Kasumi-1 (cell line): ENCODE data around the gene LRRC3C.

Experiments
- DNase-seq, 2 experiments: peaks; one replicate each; lab custom pipeline; 2025; lab: John Stamatoyannopoulos, UW

LRRC3C gene

GRCh38 chr17:39923836-39924690, 3.5 kb upstream of the LRRC3C start:
- DNase-seq = no peak

DNA sequence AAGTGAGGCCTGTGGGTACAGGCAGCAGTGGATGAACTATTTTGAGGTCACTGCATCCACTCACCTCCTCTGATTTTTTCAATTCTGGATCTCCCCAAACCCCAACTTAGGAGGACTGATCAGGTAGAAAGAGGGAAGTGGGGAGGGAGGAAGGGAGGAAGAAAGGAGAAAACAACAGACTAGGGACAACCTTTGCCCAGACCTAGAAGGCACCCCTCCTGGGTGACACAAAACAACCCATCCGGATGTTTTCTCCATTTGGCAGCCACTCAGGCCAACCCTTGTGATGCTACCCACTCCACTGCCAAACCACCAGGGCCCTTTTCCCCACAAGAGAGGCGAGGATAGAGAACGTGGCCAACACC, 2.9 kb upstream of the LRRC3C start:
- DNase-seq = no peak

- no peak for DNase-seq
Observed at GRCh38 chr17:39925282-39926134, 2.0 kb upstream of the LRRC3C start.

GRCh38 chr17:39926135-39926587, 1.4 kb upstream of the LRRC3C start:
- DNase-seq = no peak

DNA sequence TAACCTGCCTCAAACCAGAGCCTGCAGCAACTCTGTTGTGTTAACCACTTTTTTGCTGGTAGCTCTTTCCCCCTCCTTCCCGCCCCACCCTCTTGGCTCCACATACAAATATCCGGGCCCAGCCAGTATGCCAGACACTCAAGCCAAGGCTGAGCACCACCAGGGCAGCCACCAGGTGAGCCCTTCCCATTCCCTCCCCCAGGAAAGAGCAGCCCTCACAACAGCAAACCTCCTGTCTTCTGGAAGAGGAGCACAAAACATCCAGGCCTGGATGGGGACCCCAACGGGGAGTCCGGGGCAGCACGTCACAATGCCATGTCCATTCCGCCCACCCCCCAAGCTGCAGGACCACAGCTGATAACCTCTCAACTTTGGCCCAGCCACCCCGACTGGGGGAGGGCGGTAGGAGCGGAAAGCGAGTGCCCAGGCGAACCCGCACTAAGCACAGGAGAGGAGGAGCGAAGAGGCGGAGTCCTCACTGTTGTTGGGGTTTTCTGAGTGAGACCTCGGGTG, 888 bp upstream of the LRRC3C start:
- DNase-seq = peak; percentile 31 to 37

- DNase-seq = no peak
Observed at GRCh38 chr17:39927929-39928857, 661 bp downstream of the LRRC3C start.

GRCh38 chr17:39928858-39929645, 1.5 kb downstream of the LRRC3C start:
- DNase-seq = peak; percentile 69 to 71

GRCh38 chr17:39929646-39930407, 2.3 kb downstream of the LRRC3C start:
- no peak for DNase-seq

GRCh38 chr17:39933912-39934311, 6.4 kb downstream of the LRRC3C start:
- no peak for DNase-seq

DNA sequence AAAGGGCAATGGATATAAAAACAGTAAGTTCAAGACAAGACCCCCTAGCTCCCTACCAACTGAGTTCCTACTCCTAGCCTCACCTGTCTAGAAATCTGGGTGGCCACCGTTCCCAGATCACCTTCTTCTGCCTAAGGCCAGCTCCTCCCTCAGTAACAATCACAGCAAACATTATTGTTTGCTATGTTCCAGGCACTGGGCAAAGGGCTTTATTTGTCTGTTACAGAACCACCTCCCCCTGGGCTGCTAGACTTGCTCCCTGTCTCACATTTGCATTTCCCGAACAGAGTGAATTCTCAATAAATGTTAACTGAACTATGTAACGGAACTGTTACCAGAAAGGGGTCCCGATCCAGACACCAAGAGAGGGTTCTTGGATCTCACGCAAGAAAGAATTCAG, 6.8 kb downstream of the LRRC3C start:
- no peak for DNase-seq

DNA sequence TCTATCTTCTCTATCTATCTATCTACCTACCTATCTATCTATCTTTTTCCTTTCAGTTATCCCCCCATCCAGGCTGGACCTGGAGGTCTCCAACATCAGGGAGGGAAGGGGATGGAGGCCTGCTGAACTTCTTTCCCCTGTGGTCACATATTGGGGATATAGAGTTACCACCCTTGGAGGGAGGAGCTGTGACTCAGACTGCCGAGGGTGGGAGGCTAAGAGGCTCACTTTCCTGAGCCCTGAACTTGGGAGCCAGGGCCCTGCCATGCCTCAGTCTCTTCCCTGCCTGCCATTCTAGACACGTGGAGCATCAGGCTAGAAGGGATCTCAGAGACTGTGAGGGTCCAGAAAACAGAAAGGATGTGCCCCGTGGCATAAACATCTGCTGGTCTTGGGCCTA, 8.4 kb downstream of the LRRC3C start:
- DNase-seq = no peak

DNA sequence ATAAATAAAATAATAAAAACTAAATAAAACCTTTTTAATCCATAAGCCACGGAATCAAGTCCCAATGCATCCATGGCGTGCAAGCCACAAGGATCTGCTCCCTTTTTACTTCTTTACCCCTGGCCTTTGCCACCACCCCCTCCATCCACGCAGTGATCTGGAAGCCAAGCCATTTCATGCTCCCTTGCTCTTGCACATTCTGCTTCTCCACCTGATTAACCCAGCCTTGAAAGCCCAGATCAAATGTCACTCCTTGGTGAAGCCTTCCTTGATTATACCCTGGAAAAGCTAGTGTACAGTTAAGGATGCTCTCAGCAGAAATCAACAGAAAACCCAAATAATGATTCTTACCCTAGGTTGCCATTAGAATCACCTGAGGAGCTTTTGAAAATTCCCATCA, 9.9 kb downstream of the LRRC3C start:
- no peak for DNase-seq

DNA sequence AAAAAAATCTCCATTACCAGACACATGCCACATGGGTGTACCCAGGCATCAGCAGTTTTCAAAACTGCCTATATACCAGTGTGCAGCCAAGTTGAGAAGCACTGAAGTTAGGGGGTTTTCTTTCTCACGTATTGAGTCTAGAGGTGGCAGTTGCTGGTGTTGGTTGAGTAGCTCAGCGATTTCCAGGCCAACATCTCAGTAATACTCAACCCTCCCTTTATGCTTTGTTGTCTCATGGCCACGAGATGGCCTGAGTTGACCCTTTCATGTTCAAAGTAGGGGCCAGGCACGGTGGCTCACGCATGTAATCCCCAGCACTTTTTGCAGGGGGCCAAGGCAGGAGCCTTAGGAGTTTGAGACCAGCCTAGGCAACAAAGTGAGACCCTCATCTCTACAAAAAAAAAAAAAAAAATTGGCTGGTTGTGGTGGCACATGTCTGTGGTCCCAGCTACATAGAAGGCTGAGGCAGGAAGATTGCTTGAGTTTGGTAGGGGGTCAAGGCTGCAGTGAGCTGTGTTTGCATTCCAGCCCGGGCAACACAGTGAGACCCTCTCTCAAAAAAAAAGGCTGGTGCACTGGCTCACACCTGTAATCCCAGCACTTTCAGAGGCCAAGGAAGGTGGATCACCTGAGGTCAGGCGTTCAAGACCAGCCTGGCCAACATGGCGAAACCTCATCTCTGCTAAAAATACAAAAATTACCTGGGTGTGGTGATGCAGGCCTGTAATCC, 10.8 kb downstream of the LRRC3C start:
- DNase-seq = no peak

- DNase-seq = no peak
Observed at GRCh38 chr17:39939106-39939505, 11.6 kb downstream of the LRRC3C start.

GRCh38 chr17:39939588-39940419, 12.3 kb downstream of the LRRC3C start:
- peak; percentile 69 to 80 for DNase-seq

DNA sequence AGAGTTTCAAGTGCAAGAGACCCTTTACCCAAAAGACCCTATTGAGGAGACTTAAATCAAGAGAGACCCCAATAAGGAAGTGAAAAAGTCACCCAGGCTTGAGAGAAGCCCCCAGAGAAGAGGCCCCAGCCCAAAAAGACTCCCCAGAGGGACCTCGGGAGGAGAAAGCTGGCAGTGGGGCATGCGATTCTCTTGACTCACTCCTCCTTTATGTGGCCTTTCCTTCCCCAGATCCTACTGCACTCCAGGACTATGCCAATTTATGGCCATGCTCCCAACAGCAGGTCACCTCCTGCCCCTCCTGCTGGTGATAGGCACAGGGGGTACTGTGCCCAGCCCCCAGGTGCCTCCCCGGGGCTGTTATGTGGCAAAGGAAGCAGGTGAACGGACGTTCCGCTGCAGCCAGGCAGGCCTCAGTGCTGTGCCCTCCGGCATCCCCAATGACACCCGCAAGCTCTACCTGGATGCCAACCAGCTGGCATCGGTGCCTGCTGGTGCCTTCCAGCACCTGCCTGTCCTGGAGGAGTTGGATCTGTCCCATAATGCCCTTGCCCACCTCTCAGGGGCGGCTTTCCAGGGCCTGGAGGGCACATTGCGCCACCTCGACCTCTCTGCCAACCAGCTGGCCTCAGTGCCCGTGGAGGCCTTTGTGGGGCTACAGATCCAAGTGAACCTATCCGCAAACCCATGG, 16.3 kb downstream of the LRRC3C start:
- no peak for DNase-seq

- no peak for DNase-seq
Observed at GRCh38 chr17:39944393-39944711, 16.8 kb downstream of the LRRC3C start.
